ENCODE measurements around the gene MATCAP1. TPM values are rescaled to one million over a fixed set of nuclear protein-coding genes. Genes with fewer than 3 reads are reported as not detected.

The MATCAP1 gene
- polyA plus RNA-seq, 1 of the 3 experiments (the other 2 are of a cell fraction), result 68.5 TPM

DNA sequence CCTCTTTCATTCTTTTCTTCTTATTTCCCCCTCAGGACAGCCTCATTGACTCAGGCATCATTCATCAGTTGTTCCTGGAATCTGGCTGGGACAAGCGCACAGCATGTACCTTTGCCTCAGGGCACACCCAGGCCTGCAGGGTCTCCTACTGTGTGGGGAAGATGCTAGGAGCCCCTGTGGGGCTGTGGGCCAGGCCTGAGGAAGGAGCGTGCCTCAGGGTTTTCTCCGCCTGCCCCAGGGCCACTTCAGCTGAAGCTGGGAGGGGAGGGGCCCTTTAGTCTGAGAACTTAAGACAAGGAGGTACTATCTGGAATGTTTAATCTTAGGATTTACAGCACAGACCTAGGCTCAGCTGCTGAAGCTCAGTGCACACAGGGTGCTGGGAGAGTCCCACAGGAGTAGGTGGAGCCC, 23.1 kb upstream of the MATCAP1 start:
- DNase-seq, result no peak
- H3K4me3 ChIP-seq (ENCODE audit: low read depth in 2 of 2, low read length in 1 of 2), result no peak overlapping the region
- H3K9me2 ChIP-seq, result no peaks in the 10 kb centered on the region
- ChIA-PET CTCF (interaction anchor here (1.4 to 1.5 kb wide), 2 partner anchors 20 to 22 kb away, joined by 3 to 5 read pairs; partner anchors contain the start of gene TMEM208), POLR2A (interaction anchor here (1.8 to 4.0 kb wide), 4 partner anchors 9 to 20 kb away, joined by 7 to 21 read pairs (median 8); partner anchors contain the start of gene TMEM208)
- H3K79me2 ChIP-seq (ENCODE audit: insufficient read depth), result no peaks in the 10 kb centered on the region
- H3K9ac ChIP-seq, result no peak overlapping the region
- peaks cover 4% of the 10 kb centered on the region for H3F3A ChIP-seq (replicated peaks; ENCODE audit: insufficient read depth)
- H4K20me1 ChIP-seq (ENCODE audit: insufficient read depth), result no peaks in the 10 kb centered on the region
- WGBS (ENCODE audit: low lambda C conversion rate), result 92% methylated on average over 1 of the region's 3 CpGs
- TF ChIP-seq EZH2phosphoT487 (IDR thresholded peaks at IDR 0.05; ENCODE audit: borderline replicate concordance, low read depth), result no peak
- TF ChIP-seq JUND (IDR thresholded peaks at IDR 0.05), result no peak
- no peak for TF ChIP-seq FOXJ3 (CRISPR knock-in tag; IDR thresholded peaks at IDR 0.05)
- no peak for TF ChIP-seq TEAD4 (IDR thresholded peaks at IDR 0.05; ENCODE audit: borderline replicate concordance, insufficient read depth)
- no peak for TF ChIP-seq GABPA (IDR thresholded peaks at IDR 0.05; ENCODE audit: low read depth)
- TF ChIP-seq RFX5 (IDR thresholded peaks at IDR 0.05; ENCODE audit: low read length), result no peak
- TF ChIP-seq, protein P1, sequence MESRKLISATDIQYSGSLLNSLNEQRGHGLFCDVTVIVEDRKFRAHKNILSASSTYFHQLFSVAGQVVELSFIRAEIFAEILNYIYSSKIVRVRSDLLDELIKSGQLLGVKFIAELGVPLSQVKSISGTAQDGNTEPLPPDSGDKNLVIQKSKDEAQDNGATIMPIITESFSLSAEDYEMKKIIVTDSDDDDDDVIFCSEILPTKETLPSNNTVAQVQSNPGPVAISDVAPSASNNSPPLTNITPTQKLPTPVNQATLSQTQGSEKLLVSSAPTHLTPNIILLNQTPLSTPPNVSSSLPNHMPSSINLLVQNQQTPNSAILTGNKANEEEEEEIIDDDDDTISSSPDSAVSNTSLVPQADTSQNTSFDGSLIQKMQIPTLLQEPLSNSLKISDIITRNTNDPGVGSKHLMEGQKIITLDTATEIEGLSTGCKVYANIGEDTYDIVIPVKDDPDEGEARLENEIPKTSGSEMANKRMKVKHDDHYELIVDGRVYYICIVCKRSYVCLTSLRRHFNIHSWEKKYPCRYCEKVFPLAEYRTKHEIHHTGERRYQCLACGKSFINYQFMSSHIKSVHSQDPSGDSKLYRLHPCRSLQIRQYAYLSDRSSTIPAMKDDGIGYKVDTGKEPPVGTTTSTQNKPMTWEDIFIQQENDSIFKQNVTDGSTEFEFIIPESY (IDR thresholded peaks at IDR 0.05; ENCODE audit: borderline replicate concordance, low read depth), result no peak
- TF ChIP-seq ELF1 (IDR thresholded peaks at IDR 0.05), result no peak
- TF ChIP-seq TAF1 (IDR thresholded peaks at IDR 0.05; ENCODE audit: borderline replicate concordance, low read depth, low read length), result no peak
- H3K36me3 ChIP-seq (replicated peaks in 1 of 2; ENCODE audit: control insufficient read depth in 1 of 2, insufficient read depth in 2 of 2, low read length in 1 of 2), result peaks cover 0 to 24% of the 10 kb centered on the region in 2 experiments
- peaks cover 8 to 11% of the 10 kb centered on the region in 2 experiments; a peak in 2 of 4 replicates for H3K4me1 ChIP-seq (ENCODE audit: control insufficient read depth in 1 of 2, insufficient read depth in 2 of 2, low read depth in 1 of 2, low read length in 1 of 2)
- H3K27me3 ChIP-seq (ENCODE audit: insufficient read depth), result no peaks in the 10 kb centered on the region
- no peak overlapping the region for H2AFZ ChIP-seq (ENCODE audit: low read depth)
- no peaks in the 10 kb centered on the region for H3K9me3 ChIP-seq
- H3K4me2 ChIP-seq, result no peak overlapping the region
- no peak overlapping the region; a peak in 1 of 4 replicates for H3K27ac ChIP-seq (ENCODE audit: low read depth in 2 of 2, low read length in 1 of 2)

DNA sequence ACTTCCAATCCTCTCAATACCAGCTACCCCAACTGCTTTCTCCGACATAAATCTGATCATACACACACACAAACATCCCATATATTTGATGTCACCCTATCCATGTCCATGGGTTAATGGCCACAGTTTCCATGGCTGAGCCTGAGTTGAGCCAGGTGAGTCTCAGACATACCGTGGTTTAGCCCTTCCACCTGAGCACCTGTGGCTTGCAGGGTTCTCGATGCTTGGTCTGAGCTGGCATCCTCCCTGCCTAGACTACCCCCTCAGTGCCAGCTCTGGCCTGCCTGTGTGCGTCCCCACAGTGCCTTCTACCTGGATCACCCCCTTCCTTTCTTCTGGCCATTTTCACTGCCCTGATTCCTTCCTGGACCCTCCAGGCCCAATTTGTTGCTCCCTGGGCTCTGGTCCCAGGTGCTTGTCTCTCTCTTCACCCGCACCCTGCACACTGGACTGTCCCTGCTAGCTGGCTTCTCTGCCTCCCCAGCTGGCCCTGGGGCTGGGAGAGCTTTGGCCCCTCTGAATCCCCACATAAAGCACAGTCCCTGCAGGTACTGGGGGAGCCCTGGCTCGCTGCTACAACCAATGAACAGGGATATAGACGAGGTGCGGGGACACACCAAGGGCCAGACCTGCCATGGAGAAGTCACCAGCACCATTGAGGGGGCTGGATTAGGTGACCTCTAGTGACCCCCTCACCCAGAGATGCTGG, 22.5 kb upstream of the MATCAP1 start:
- Histone ChIP-seq H2AFZ (ENCODE audit: low read depth) (no peak overlapping the region), H3K4me2 (no peak overlapping the region), H4K20me1 (ENCODE audit: insufficient read depth) (no peaks in the 10 kb centered on the region), H3K9me2 (no peaks in the 10 kb centered on the region), H3K27me3 (ENCODE audit: insufficient read depth) (no peaks in the 10 kb centered on the region), H3K9me3 (no peaks in the 10 kb centered on the region), H3K79me2 (ENCODE audit: insufficient read depth) (no peaks in the 10 kb centered on the region), H3F3A (replicated peaks; ENCODE audit: insufficient read depth) (peaks cover 4% of the 10 kb centered on the region), H3K9ac (no peak overlapping the region), H3K27ac (ENCODE audit: low read depth in 2 of 2, low read length in 1 of 2) (no peak overlapping the region; a peak in 1 of 4 replicates), H3K4me1 (ENCODE audit: control insufficient read depth in 1 of 2, insufficient read depth in 2 of 2, low read depth in 1 of 2, low read length in 1 of 2) (peaks cover 8 to 11% of the 10 kb centered on the region in 2 experiments; a peak in 2 of 4 replicates), H3K36me3 (replicated peaks in 1 of 2; ENCODE audit: control insufficient read depth in 1 of 2, insufficient read depth in 2 of 2, low read length in 1 of 2) (peaks cover 0 to 29% of the 10 kb centered on the region in 2 experiments), H3K4me3 (ENCODE audit: low read depth in 2 of 2, low read length in 1 of 2) (no peak overlapping the region)
- ChIA-PET POLR2A (interaction anchor here (1.8 to 4.0 kb wide), 4 partner anchors 8 to 21 kb away, joined by 7 to 21 read pairs (median 8); partner anchors contain the start of gene TMEM208), CTCF (interaction anchor here (1.5 kb wide), 1 partner anchor 21 kb away, joined by 3 read pairs; no protein-coding TSS in a partner anchor)
- 92% methylated on average over 8 of the region's 8 CpGs for WGBS (ENCODE audit: low lambda C conversion rate)
- DNase-seq, result no peak
- TF ChIP-seq MEF2A (IDR thresholded peaks at IDR 0.05; ENCODE audit: borderline replicate concordance, low read depth) (no peak), EZH2phosphoT487 (IDR thresholded peaks at IDR 0.05; ENCODE audit: borderline replicate concordance, low read depth) (no peak), GATA2 (CRISPR knock-in tag; IDR thresholded peaks at IDR 0.05) (no peak), RXRA (IDR thresholded peaks at IDR 0.05; ENCODE audit: borderline replicate concordance, low read depth) (no peak), GABPA (IDR thresholded peaks at IDR 0.05; ENCODE audit: low read depth) (no peak), CHD2 (IDR thresholded peaks at IDR 0.05; ENCODE audit: low read length, partially characterized antibody) (no peak), NFIC (IDR thresholded peaks at IDR 0.05; ENCODE audit: borderline replicate concordance) (no peak), RAD21 (IDR thresholded peaks at IDR 0.05; ENCODE audit: low read length) (no peak)
- TF ChIP-seq, protein P2, sequence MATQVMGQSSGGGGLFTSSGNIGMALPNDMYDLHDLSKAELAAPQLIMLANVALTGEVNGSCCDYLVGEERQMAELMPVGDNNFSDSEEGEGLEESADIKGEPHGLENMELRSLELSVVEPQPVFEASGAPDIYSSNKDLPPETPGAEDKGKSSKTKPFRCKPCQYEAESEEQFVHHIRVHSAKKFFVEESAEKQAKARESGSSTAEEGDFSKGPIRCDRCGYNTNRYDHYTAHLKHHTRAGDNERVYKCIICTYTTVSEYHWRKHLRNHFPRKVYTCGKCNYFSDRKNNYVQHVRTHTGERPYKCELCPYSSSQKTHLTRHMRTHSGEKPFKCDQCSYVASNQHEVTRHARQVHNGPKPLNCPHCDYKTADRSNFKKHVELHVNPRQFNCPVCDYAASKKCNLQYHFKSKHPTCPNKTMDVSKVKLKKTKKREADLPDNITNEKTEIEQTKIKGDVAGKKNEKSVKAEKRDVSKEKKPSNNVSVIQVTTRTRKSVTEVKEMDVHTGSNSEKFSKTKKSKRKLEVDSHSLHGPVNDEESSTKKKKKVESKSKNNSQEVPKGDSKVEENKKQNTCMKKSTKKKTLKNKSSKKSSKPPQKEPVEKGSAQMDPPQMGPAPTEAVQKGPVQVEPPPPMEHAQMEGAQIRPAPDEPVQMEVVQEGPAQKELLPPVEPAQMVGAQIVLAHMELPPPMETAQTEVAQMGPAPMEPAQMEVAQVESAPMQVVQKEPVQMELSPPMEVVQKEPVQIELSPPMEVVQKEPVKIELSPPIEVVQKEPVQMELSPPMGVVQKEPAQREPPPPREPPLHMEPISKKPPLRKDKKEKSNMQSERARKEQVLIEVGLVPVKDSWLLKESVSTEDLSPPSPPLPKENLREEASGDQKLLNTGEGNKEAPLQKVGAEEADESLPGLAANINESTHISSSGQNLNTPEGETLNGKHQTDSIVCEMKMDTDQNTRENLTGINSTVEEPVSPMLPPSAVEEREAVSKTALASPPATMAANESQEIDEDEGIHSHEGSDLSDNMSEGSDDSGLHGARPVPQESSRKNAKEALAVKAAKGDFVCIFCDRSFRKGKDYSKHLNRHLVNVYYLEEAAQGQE (IDR thresholded peaks at IDR 0.05; ENCODE audit: low read depth, low read length), result no peak
- TF ChIP-seq, protein P3, sequence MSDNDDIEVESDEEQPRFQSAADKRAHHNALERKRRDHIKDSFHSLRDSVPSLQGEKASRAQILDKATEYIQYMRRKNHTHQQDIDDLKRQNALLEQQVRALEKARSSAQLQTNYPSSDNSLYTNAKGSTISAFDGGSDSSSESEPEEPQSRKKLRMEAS (IDR thresholded peaks at IDR 0.05; ENCODE audit: low read depth), result no peak
- TF ChIP-seq, protein P4, sequence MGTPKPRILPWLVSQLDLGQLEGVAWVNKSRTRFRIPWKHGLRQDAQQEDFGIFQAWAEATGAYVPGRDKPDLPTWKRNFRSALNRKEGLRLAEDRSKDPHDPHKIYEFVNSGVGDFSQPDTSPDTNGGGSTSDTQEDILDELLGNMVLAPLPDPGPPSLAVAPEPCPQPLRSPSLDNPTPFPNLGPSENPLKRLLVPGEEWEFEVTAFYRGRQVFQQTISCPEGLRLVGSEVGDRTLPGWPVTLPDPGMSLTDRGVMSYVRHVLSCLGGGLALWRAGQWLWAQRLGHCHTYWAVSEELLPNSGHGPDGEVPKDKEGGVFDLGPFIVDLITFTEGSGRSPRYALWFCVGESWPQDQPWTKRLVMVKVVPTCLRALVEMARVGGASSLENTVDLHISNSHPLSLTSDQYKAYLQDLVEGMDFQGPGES (IDR thresholded peaks at IDR 0.05; ENCODE audit: low read depth, low read length), result no peak

Data from SK-N-SH (cell line).